ENCODE data around the gene BHMT.

Gene BHMT

DNA sequence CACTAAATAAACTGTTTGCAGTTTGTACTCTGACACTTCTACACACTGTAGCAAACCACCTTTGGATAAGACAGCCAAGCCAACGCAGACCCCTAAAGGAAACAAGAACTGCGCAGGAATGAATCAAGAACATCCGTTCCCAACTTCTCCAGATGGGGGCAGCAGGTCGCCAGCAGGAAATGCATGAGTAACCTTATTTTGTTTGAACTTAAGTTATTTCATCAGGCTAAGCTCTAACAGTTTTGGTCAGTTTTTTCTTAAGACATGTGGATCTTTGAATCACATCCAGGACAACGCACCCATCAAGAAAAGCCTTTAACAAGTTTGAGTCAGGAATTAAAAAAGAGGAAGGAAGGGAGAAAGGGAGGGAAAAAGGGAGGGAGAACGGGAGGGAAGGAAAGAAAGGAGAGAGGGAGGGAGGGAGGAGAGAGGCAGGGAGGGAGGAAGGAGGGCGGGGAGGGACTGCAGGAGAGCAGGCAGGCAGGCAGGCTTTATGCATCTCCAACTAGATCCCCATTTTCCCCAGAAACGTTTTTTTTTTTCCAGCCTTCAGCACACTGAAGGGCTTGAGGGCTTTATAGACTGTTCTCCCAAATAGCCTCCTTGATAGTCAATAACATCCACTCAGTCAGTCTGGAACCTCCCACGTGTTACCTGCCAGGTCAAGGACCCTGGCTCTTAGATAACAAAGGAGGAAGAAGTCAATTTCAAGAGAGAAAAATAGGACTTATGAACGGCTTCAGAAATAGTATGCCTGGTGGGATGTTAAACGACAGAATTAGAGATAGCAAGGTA lies 22.2 kb downstream of the BHMT start:
- TF ChIP-seq L3MBTL2 (conservative IDR thresholded peaks at IDR 0.05), result peak; percentile 60
- TF ChIP-seq BHLHE40 (IDR thresholded peaks at IDR 0.05; ENCODE audit: borderline replicate concordance), result no peak
- DNase-seq (ENCODE audit: extremely low spot score), result peak; percentile 58
- ChIA-PET CTCF (interaction anchor here (0.6 to 5.2 kb wide), 29 partner anchors 9 to 950 kb away, joined by 3 to 200 read pairs (median 4); no protein-coding TSS in a partner anchor), POLR2A (interaction anchor here (1.0 kb wide), 1 partner anchor 102 kb away, joined by 5 read pairs; the partner anchor contains the start of gene JMY)

DNA sequence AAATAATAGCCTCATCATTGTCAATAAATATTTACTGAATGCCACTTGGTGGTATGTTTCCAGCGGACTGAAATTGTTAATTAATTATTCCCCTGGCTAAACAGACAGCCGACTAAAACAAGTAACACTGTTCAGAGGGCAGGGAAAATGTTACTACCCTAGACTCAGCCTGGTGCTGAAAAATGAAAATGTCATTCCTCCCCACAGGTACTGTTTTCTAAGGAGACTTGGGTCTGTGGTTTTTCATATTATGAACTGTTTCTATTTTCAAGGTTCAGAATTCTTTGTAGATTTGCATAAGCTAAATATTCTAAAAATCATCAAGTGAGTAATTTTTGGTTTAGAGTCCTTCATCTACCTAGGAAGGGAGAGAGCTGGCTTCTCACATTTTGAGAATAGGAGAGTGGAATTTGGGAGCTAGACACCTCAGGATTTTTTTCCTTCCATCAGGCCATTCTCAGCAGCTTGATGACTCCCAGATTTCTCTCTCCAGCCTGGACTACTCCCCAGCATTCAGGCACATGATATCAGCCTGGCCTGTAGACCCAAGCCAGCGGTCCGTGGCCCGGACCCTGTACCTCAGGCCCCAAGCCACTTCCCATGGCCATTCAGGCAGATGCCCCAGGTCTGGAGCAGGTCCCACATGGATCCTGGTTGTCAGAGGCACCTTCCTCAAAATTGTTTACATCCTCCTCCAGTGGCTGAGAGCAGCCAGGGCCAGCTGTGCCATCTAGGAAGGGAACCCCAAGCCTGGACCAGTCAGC lies 24.4 kb downstream of the BHMT start:
- TF ChIP-seq LEF1 (IDR thresholded peaks at IDR 0.05; ENCODE audit: borderline replicate concordance), result no peak
- TF ChIP-seq SUZ12 (IDR thresholded peaks at IDR 0.05), result no peak
- no peak for TF ChIP-seq SP1 (IDR thresholded peaks at IDR 0.05)
- TF ChIP-seq BHLHE40 (IDR thresholded peaks at IDR 0.05; ENCODE audit: borderline replicate concordance), result no peak
- no peak for TF ChIP-seq NFRKB (IDR thresholded peaks at IDR 0.05)
- TF ChIP-seq TARDBP (IDR thresholded peaks at IDR 0.05), result no peak
- TF ChIP-seq ZNF384 (IDR thresholded peaks at IDR 0.05), result no peak
- TF ChIP-seq PKNOX1 (IDR thresholded peaks at IDR 0.05), result no peak
- no peak for TF ChIP-seq HDGF (IDR thresholded peaks at IDR 0.05; ENCODE audit: borderline replicate concordance)
- TF ChIP-seq ELF4 (IDR thresholded peaks at IDR 0.05), result no peak
- ChIA-PET POLR2A (no interaction called here), CTCF (interaction anchor here (5.2 kb wide), 1 partner anchor 114 kb away, joined by 200 read pairs; no protein-coding TSS in a partner anchor)

GRCh38 chr5:79136618-79137017 lies 25.0 kb downstream of the BHMT start:
- ChIA-PET CTCF (interaction anchor here (5.2 kb wide), 1 partner anchor 114 kb away, joined by 200 read pairs; no protein-coding TSS in a partner anchor), POLR2A (no interaction called here)
- no peak for DNase-seq (ENCODE audit: extremely low spot score)
- TF ChIP-seq ARNT (IDR thresholded peaks at IDR 0.05) (no peak), PKNOX1 (IDR thresholded peaks at IDR 0.05) (no peak), TARDBP (IDR thresholded peaks at IDR 0.05) (no peak), FOXM1 (IDR thresholded peaks at IDR 0.05; ENCODE audit: borderline replicate concordance) (no peak), BHLHE40 (IDR thresholded peaks at IDR 0.05; ENCODE audit: borderline replicate concordance) (no peak), ELF4 (IDR thresholded peaks at IDR 0.05) (no peak), HDGF (IDR thresholded peaks at IDR 0.05; ENCODE audit: borderline replicate concordance) (no peak), LEF1 (IDR thresholded peaks at IDR 0.05; ENCODE audit: borderline replicate concordance) (no peak), L3MBTL2 (conservative IDR thresholded peaks at IDR 0.05) (no peak), CTBP1 (IDR thresholded peaks at IDR 0.05; ENCODE audit: borderline replicate concordance) (no peak), FOXK2 (IDR thresholded peaks at IDR 0.05) (no peak), NFRKB (IDR thresholded peaks at IDR 0.05) (no peak), SP1 (IDR thresholded peaks at IDR 0.05) (no peak), SUZ12 (IDR thresholded peaks at IDR 0.05) (no peak)

More for the DNA sequence above, 24.4 kb downstream of the BHMT start:
- no peak for DNase-seq (ENCODE audit: extremely low spot score)

- TF ChIP-seq BHLHE40 (IDR thresholded peaks at IDR 0.05; ENCODE audit: borderline replicate concordance) (no peak), PKNOX1 (IDR thresholded peaks at IDR 0.05) (no peak), FOXA1 (IDR thresholded peaks at IDR 0.05) (no peak), CTBP1 (IDR thresholded peaks at IDR 0.05; ENCODE audit: borderline replicate concordance) (no peak), TARDBP (IDR thresholded peaks at IDR 0.05) (no peak), HDGF (IDR thresholded peaks at IDR 0.05; ENCODE audit: borderline replicate concordance) (no peak), FOXM1 (IDR thresholded peaks at IDR 0.05; ENCODE audit: borderline replicate concordance) (no peak), SP1 (IDR thresholded peaks at IDR 0.05) (no peak), ARNT (IDR thresholded peaks at IDR 0.05) (no peak), ELF4 (IDR thresholded peaks at IDR 0.05) (no peak)
- no peak for DNase-seq (ENCODE audit: extremely low spot score)
- CTCF ChIA-PET, result no interaction called here
- POLR2A ChIA-PET, result no interaction called here
These were observed 28.9 kb downstream of the BHMT start for GRCh38 chr5:79140553-79140952.

DNA sequence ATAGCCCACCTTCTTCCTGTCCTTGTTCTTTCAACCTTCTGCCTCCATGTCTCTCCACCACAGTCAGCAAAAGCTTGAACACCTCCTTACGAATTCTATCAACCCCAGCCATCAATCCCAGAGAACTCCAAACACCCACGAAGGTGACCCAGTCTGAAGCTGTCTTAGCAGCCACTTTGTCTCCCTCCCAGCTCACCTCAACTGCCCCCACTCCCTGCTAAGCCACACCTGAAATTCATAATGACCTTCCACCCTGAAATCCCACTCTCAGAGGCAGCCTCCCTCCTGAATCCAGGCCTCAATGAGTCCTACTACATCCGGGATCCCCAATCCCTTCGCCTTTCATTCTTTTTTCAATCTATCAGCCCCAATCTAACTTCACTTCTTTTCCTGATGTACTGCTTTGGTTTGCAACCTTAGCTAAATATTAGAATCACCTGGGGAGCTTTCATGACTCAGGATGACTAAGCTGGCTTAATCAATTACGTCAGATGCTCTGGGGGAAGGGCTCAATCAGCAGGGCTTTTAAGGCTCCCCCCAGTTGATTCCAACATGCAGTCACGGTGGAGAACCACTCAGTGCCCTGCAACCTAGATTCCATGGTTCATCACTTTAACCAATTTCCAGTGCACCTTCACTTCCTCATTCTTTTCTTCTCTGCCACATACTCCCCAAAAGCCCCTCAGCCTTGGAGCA lies 32.2 kb downstream of the BHMT start:
- TF ChIP-seq SUZ12 (IDR thresholded peaks at IDR 0.05), result no peak
- no peak for TF ChIP-seq ELF4 (IDR thresholded peaks at IDR 0.05)
- TF ChIP-seq BHLHE40 (IDR thresholded peaks at IDR 0.05; ENCODE audit: borderline replicate concordance), result no peak
- no peak for TF ChIP-seq TARDBP (IDR thresholded peaks at IDR 0.05)
- TF ChIP-seq L3MBTL2 (conservative IDR thresholded peaks at IDR 0.05), result no peak
- no peak for TF ChIP-seq CTBP1 (IDR thresholded peaks at IDR 0.05; ENCODE audit: borderline replicate concordance)
- no peak for TF ChIP-seq ARNT (IDR thresholded peaks at IDR 0.05)
- TF ChIP-seq LEF1 (IDR thresholded peaks at IDR 0.05; ENCODE audit: borderline replicate concordance), result no peak
- no peak for TF ChIP-seq HDGF (IDR thresholded peaks at IDR 0.05; ENCODE audit: borderline replicate concordance)
- TF ChIP-seq NFRKB (IDR thresholded peaks at IDR 0.05), result no peak
- no peak for TF ChIP-seq SP1 (IDR thresholded peaks at IDR 0.05)
- no peak for TF ChIP-seq PKNOX1 (IDR thresholded peaks at IDR 0.05)
- no peak for TF ChIP-seq FOXM1 (IDR thresholded peaks at IDR 0.05; ENCODE audit: borderline replicate concordance)
- no peak for TF ChIP-seq FOXA1 (IDR thresholded peaks at IDR 0.05)
- TF ChIP-seq ZNF384 (IDR thresholded peaks at IDR 0.05), result no peak
- no peak for TF ChIP-seq FOXK2 (IDR thresholded peaks at IDR 0.05)
- ChIA-PET CTCF (interaction anchor here (0.5 to 3.4 kb wide), 4 partner anchors 11 to 317 kb away, joined by 3 to 16 read pairs (median 4); no protein-coding TSS in a partner anchor), POLR2A (no interaction called here)
- no peak for DNase-seq (ENCODE audit: extremely low spot score)

Measured in HEK293T (cell line).